ENCODE data around the gene BEND7. TPM values are rescaled to one million over a fixed set of nuclear protein-coding genes. Genes with fewer than 3 reads are reported as not detected.

BEND7 gene
- total RNA-seq, 1 donor from 2014 or later = 15.8 TPM

DNA sequence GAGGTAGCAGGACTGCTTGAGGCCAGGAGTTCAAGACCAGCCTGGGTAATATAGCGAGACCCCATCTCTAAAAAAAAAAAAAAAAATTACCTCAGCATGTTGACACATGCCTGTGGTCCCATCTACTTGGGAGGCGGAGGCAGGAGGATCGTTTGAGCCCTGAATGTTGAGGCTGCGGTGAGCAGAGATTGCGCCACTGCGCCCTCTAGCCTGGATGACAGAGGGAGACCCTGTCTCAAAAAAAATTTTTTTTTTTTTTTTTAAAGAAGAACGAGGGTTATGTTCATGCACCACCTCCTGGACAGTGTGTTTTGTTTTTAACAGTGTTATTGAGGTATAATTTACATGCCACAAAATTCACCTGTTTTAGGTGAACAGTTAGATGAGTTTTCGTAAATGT lies 129.6 kb downstream of the BEND7 start:
- peaks cover 16% of the 10 kb centered on the region for H3K27me3 Mint-ChIP-seq (ENCODE audit: low read depth)
- TF ChIP-seq CTCF (IDR thresholded peaks at IDR 0.05) = no peak
- DNase-seq (ENCODE audit: low spot score) = no peak
- no peak overlapping the region for H3K4me3 Mint-ChIP-seq (ENCODE audit: unreplicated experiment)
- peaks cover 4% of the 10 kb centered on the region for H3K36me3 Mint-ChIP-seq (ENCODE audit: low read depth)
- peaks cover 7% of the 10 kb centered on the region for H3K9me3 Mint-ChIP-seq (ENCODE audit: low read depth)
- no peak overlapping the region for H3K27ac Mint-ChIP-seq (ENCODE audit: unreplicated experiment)
- no peaks in the 10 kb centered on the region for H3K4me1 Mint-ChIP-seq (ENCODE audit: low read depth)

GRCh38 chr10:13397052-13397451 lies 131.8 kb downstream of the BEND7 start:
- Mint-ChIP-seq H3K4me3 (ENCODE audit: unreplicated experiment) (no peak overlapping the region), H3K9me3 (ENCODE audit: low read depth) (peaks cover 7% of the 10 kb centered on the region), H3K36me3 (ENCODE audit: low read depth) (peaks cover 4% of the 10 kb centered on the region), H3K27me3 (ENCODE audit: low read depth) (peaks cover 27% of the 10 kb centered on the region), H3K27ac (ENCODE audit: unreplicated experiment) (no peak overlapping the region), H3K4me1 (ENCODE audit: low read depth) (no peaks in the 10 kb centered on the region)
- no peak for TF ChIP-seq CTCF (IDR thresholded peaks at IDR 0.05)
- DNase-seq (ENCODE audit: low spot score) = no peak

GRCh38 chr10:13396369-13396768 lies 132.4 kb downstream of the BEND7 start:
- peaks cover 4% of the 10 kb centered on the region for H3K36me3 Mint-ChIP-seq (ENCODE audit: low read depth)
- TF ChIP-seq CTCF (IDR thresholded peaks at IDR 0.05) = no peak
- no peak for DNase-seq (ENCODE audit: low spot score)
- no peak overlapping the region for H3K27ac Mint-ChIP-seq (ENCODE audit: unreplicated experiment)
- H3K9me3 Mint-ChIP-seq (ENCODE audit: low read depth) = peaks cover 7% of the 10 kb centered on the region
- H3K4me1 Mint-ChIP-seq (ENCODE audit: low read depth) = no peaks in the 10 kb centered on the region
- no peak overlapping the region for H3K4me3 Mint-ChIP-seq (ENCODE audit: unreplicated experiment)
- peaks cover 30% of the 10 kb centered on the region for H3K27me3 Mint-ChIP-seq (ENCODE audit: low read depth)

GRCh38 chr10:13395540-13395939 lies 133.3 kb downstream of the BEND7 start:
- Mint-ChIP-seq H3K4me3 (ENCODE audit: unreplicated experiment) (no peak overlapping the region), H3K27ac (ENCODE audit: unreplicated experiment) (no peak overlapping the region), H3K4me1 (ENCODE audit: low read depth) (no peaks in the 10 kb centered on the region), H3K27me3 (ENCODE audit: low read depth) (peaks cover 34% of the 10 kb centered on the region), H3K9me3 (ENCODE audit: low read depth) (peaks cover 7% of the 10 kb centered on the region), H3K36me3 (ENCODE audit: low read depth) (peaks cover 4% of the 10 kb centered on the region)
- no peak for DNase-seq (ENCODE audit: low spot score)
- TF ChIP-seq CTCF (IDR thresholded peaks at IDR 0.05) = no peak

DNA sequence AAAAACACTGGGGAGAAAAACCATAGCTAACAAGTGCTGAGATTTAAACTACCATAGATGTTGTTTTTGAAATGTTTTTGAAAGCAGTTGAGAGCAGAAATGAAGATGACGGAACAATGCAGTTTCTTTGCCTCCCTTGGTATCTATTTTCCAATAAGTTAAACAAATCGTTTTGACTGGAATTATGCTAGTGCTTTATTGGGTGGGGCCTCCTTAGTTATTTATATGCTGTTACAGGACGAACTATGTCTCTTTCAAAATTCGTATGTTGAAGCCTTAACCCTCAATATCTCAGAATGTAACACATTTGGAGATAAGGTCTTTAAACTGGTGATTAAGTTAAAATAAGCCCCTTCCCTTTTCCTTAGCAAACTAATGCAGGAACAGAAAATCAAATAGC lies 135.2 kb downstream of the BEND7 start:
- no peak overlapping the region for H3K4me3 Mint-ChIP-seq (ENCODE audit: unreplicated experiment)
- H3K27me3 Mint-ChIP-seq (ENCODE audit: low read depth) = peaks cover 32% of the 10 kb centered on the region
- TF ChIP-seq CTCF (IDR thresholded peaks at IDR 0.05) = no peak
- H3K4me1 Mint-ChIP-seq (ENCODE audit: low read depth) = no peaks in the 10 kb centered on the region
- H3K36me3 Mint-ChIP-seq (ENCODE audit: low read depth) = no peaks in the 10 kb centered on the region
- no peak for DNase-seq (ENCODE audit: low spot score)
- H3K27ac Mint-ChIP-seq (ENCODE audit: unreplicated experiment) = no peak overlapping the region
- no peaks in the 10 kb centered on the region for H3K9me3 Mint-ChIP-seq (ENCODE audit: low read depth)

Measured in chondrocyte (in vitro differentiated cells).